SU-DHL-6 (cell line): ENCODE measurements around the gene KDM2B.

Source experiments
- H2AFZ ChIP-seq: fragments of 200-600 bp; sonication (generic); 2 replicates; pipeline ENCODE4 v1.6.1; 2014; ENCODE audit warnings: low read depth, mild to moderate bottlenecking, moderate library complexity, mixed read lengths, antibody characterized with exemption, low read length; ENCODE audit not compliant: severe bottlenecking
- H3F3A ChIP-seq: fragments of 200-600 bp; shearing (Covaris generic); 2 replicates; pipeline ENCODE4 v1.6.0; 2016; ENCODE audit warnings: antibody characterized with exemption, mild to moderate bottlenecking; ENCODE audit not compliant: insufficient read depth
- H3K27ac ChIP-seq: fragments of 200-600 bp; sonication (generic); 2 replicates; pipeline ENCODE4 v1.5.1; 2016; ENCODE audit warnings: low read depth, mild to moderate bottlenecking, low read length, moderate library complexity, mixed read lengths
- H3K27me3 ChIP-seq: fragments of 200-600 bp; sonication (generic), shearing (Covaris generic); 2 replicates; pipeline ENCODE4 v1.6.0; 2014; ENCODE audit warnings: mild to moderate bottlenecking, low read length
- H3K36me3 ChIP-seq: fragments of 200-600 bp; sonication (generic); 2 replicates; pipeline ENCODE4 v1.6.1; 2014; ENCODE audit warnings: mild to moderate bottlenecking, low read length, mixed read lengths
- H3K4me2 ChIP-seq: fragments of 300-600, 200-600 bp; shearing (Covaris generic), sonication (generic); 2 replicates; pipeline ENCODE4 v1.6.0; 2014; ENCODE audit warnings: low read length, low read depth, mild to moderate bottlenecking; ENCODE audit not compliant: poor library complexity, severe bottlenecking
- H3K4me3 ChIP-seq: fragments of 200-600 bp; sonication (generic); 2 replicates; pipeline ENCODE4 v1.5.1; 2014; ENCODE audit warnings: antibody characterized with exemption, low read length, mild to moderate bottlenecking, mixed read lengths; ENCODE audit not compliant: insufficient read depth, poor library complexity, severe bottlenecking
- H3K79me2 ChIP-seq: fragments of 200-600 bp; sonication (generic); 2 replicates; pipeline ENCODE4 v1.6.1; 2014; ENCODE audit warnings: mild to moderate bottlenecking, low read length, moderate library complexity; ENCODE audit not compliant: insufficient read depth
- H3K9ac ChIP-seq: fragments of 200-600 bp; sonication (generic); 2 replicates; pipeline ENCODE4 v1.7.0; 2014; ENCODE audit warnings: mild to moderate bottlenecking, low read length
- H3K9me2 ChIP-seq: fragments of 200-600 bp; sonication (generic); replicated peaks from 2 replicates; pipeline ENCODE4 v1.6.1; 2014; ENCODE audit warnings: low read length; ENCODE audit not compliant: insufficient read depth
- H3K9me3 ChIP-seq: fragments of 200-600 bp; sonication (generic); 2 replicates; pipeline ENCODE4 v1.6.1; 2014; ENCODE audit warnings: low read length, mixed read lengths; ENCODE audit not compliant: insufficient read depth
- H4K20me1 ChIP-seq: fragments of 200-600 bp; sonication (generic); 2 replicates; pipeline ENCODE4 v1.6.1; 2014; ENCODE audit warnings: low read depth, mild to moderate bottlenecking, antibody characterized with exemption, low read length, moderate library complexity, mixed read lengths
- EZH2phosphoT487 ChIP-seq: fragments of 200-600 bp; sonication (generic), shearing (Covaris generic); conservative IDR thresholded peaks from 2 replicates; pipeline ENCODE4 v1.6.1; 2018; ENCODE audit warnings: mild to moderate bottlenecking, antibody characterized with exemption, low read length, moderate library complexity, mixed read lengths
- TF ChIP-seq, protein P1 (sequence below): fragments of 200-600 bp; sonication (generic); IDR thresholded peaks from one replicate; pipeline ENCODE4 v1.5.1; 2017; ENCODE audit warnings: antibody characterized with exemption, mild to moderate bottlenecking, low read length, moderate library complexity; ENCODE audit not compliant: insufficient read depth, poor library complexity, severe bottlenecking

KDM2B gene

DNA sequence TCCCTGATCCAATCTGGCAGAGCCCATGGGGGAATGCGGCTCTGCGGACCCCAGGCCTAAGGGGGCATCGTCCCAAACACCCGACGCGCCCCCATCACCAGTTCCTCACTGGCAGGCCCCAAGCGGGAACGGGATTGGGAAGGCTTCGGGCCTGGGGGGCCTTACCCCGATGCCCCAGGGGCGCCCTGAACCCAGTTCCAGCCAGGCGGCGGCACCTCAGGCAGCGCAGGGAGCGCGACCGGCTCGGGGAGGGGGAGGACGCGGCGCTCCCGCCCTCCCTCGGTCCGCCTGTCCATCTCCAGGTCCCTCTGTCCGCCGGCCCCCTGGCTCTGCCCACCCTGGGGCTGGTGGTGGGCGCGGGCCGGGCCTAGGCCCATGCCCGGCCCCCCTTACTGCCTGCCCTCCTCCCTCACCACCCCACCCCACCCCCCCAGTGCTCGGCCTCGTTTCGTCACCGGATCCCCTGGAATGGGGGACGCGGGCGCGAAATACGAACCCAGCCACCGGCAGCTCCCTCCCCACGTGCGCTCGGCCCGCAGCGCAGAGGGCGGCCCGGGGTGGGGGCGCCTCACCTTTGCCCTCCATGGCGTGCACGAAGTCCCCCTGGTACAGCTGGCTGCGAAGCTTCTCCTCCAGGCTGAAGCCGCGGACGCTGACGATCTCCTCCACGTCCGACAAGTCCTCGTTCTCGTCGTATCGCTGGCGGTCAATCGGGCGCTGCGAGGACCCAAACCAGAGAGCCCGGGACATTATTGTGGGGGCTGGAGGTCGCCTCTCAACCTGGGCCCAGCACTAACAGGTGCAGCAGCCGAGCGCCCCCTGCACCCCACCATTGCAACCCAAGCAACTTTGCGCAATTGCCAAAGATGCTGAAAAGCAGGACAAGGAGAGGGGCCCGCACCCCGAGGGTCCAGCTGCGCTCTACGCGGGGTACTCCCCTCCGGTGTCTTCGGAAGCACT lies 2.3 kb downstream of the KDM2B start:
- Histone ChIP-seq H2AFZ (peak overlapping the region; percentile 80), H3K9ac (peak overlapping the region; percentile 63), H3K4me2 (peak overlapping the region; percentile 89), H3K27ac (no peak overlapping the region), H3K9me3 (no peaks in the 10 kb centered on the region), H4K20me1 (no peaks in the 10 kb centered on the region), H3F3A (no peaks in the 10 kb centered on the region), H3K36me3 (no peaks in the 10 kb centered on the region), H3K27me3 (no peaks in the 10 kb centered on the region), H3K4me3 (peak overlapping the region; percentile 56), H3K9me2 (no peaks in the 10 kb centered on the region), H3K79me2 (no peaks in the 10 kb centered on the region)
- no peak for TF ChIP-seq EZH2phosphoT487
- TF ChIP-seq, protein P1, sequence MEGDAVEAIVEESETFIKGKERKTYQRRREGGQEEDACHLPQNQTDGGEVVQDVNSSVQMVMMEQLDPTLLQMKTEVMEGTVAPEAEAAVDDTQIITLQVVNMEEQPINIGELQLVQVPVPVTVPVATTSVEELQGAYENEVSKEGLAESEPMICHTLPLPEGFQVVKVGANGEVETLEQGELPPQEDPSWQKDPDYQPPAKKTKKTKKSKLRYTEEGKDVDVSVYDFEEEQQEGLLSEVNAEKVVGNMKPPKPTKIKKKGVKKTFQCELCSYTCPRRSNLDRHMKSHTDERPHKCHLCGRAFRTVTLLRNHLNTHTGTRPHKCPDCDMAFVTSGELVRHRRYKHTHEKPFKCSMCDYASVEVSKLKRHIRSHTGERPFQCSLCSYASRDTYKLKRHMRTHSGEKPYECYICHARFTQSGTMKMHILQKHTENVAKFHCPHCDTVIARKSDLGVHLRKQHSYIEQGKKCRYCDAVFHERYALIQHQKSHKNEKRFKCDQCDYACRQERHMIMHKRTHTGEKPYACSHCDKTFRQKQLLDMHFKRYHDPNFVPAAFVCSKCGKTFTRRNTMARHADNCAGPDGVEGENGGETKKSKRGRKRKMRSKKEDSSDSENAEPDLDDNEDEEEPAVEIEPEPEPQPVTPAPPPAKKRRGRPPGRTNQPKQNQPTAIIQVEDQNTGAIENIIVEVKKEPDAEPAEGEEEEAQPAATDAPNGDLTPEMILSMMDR: no peak

DNA sequence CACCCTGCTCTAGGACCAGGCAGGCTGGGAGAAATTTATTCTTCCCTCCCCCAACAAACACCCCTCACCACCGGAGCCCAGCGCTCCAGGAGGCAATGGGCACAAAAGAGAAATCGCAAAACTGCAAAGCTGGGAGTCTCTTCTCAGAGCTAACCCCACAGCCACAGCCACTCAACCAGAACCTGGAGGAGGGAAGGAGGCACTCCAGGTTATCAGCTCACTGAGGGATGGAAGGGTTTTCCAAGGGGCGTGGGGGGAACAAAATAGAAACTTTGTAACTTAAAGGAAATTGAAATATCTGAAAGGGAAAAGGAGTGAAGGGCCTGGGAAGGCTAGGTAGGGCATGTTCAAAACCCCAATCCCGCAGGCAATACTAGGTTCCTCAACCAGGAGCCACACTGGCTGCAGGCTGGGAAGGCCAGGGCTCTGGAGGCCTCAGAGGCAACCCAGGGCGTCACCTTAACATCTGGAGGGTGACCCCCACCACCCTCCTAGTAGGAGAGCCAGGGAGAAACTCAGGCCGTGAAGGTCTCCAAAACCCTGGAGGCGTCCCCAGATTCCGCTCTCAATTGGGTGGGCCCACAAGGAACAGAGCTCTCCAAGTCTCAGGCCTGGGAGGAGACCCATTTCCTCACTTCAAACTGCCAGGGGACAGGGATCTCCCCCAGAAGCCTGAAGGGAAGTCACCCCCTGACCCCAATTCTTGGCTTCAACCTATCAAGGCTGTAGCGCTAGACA lies 3.2 kb downstream of the KDM2B start:
- H3F3A ChIP-seq: no peaks in the 10 kb centered on the region
- no peaks in the 10 kb centered on the region for H3K9me2 ChIP-seq
- TF ChIP-seq EZH2phosphoT487: no peak
- TF ChIP-seq, protein P1: no peak
- no peaks in the 10 kb centered on the region for H3K27me3 ChIP-seq
- no peak overlapping the region for H2AFZ ChIP-seq
- no peak overlapping the region for H3K27ac ChIP-seq
- H3K4me3 ChIP-seq: no peak overlapping the region
- no peaks in the 10 kb centered on the region for H4K20me1 ChIP-seq
- no peaks in the 10 kb centered on the region for H3K36me3 ChIP-seq
- H3K9ac ChIP-seq: no peak overlapping the region
- H3K9me3 ChIP-seq: no peaks in the 10 kb centered on the region
- H3K4me2 ChIP-seq: no peak overlapping the region
- no peaks in the 10 kb centered on the region for H3K79me2 ChIP-seq

DNA sequence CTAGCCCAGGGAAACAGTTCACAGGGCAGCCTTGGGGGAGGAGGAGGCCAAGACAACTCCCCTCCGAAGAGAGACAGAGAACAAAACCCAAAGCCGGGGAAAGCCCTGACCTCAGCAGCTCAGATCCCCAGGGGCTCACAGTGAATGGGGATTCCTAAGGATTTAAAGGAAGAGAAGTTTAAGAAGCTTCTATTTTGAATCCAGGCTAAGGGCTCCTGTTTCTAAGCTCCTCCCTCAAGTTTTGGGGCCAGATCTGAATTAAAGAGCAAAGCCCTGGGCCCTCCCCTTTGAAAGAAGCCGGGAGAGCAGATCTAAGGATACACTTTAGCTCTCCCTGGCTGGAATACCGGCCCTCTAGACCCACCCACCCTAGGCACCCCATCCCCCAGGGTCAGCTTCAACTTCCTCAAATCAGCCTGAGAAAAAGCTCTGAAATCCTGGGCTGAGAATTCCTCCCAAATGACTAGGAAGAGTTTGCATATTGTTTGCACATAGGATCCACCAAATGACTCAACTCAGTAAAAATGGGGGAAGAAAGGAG lies 3.9 kb downstream of the KDM2B start:
- no peak overlapping the region for H3K9ac ChIP-seq
- no peak overlapping the region for H3K27ac ChIP-seq
- no peak overlapping the region for H2AFZ ChIP-seq

More for the DNA sequence above, 3.9 kb downstream of the KDM2B start:
- Histone ChIP-seq H3K4me3 (no peak overlapping the region), H3F3A (no peaks in the 10 kb centered on the region), H3K9me2 (no peaks in the 10 kb centered on the region), H3K79me2 (no peaks in the 10 kb centered on the region), H3K4me2 (no peak overlapping the region), H3K36me3 (no peaks in the 10 kb centered on the region), H3K27me3 (no peaks in the 10 kb centered on the region), H3K9me3 (no peaks in the 10 kb centered on the region), H4K20me1 (no peaks in the 10 kb centered on the region)
- TF ChIP-seq, protein P1: no peak
- TF ChIP-seq EZH2phosphoT487: no peak
